ENCODE measurements around the gene SSBP4. TPM values are rescaled to one million over a fixed set of nuclear protein-coding genes. Genes with fewer than 3 reads are reported as not detected.

Gene SSBP4
- 30.2 to 51.6 TPM (median 49.6 TPM) in 5 replicates for total RNA-seq (2022; extraction: Qiagen RNA extraction; ENCODE audit: low read depth)

DNA sequence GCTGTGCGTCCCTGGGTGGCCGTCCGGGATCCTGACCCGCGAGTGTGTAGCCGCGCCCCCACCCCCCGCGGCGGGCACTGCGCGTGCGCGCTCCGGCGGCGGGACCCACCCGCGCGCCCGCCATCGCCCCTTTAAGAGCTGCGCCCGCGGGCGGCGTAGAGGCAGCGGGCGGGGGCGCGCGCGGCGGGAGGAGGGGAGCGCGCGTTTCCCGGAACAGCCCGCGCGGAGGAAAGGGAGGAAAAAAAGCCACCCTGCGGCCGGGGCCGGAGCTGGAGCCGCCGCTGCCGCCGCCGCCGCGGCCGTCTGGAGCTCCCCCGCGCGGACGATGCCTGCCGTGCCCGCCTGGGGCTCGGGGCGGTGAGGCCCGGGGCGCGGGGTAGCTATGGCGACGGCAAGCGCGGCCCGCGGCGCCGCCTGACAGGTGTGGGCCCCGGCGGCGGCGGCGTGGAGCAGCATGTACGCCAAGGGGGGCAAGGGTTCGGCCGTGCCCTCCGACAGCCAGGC, at the start of gene SSBP4:
Gene SSBP4 (plus strand): TSS at position 204 of the 504 bp plus-strand sequence. CDS start 251 bp downstream, at position 455.

DNA sequence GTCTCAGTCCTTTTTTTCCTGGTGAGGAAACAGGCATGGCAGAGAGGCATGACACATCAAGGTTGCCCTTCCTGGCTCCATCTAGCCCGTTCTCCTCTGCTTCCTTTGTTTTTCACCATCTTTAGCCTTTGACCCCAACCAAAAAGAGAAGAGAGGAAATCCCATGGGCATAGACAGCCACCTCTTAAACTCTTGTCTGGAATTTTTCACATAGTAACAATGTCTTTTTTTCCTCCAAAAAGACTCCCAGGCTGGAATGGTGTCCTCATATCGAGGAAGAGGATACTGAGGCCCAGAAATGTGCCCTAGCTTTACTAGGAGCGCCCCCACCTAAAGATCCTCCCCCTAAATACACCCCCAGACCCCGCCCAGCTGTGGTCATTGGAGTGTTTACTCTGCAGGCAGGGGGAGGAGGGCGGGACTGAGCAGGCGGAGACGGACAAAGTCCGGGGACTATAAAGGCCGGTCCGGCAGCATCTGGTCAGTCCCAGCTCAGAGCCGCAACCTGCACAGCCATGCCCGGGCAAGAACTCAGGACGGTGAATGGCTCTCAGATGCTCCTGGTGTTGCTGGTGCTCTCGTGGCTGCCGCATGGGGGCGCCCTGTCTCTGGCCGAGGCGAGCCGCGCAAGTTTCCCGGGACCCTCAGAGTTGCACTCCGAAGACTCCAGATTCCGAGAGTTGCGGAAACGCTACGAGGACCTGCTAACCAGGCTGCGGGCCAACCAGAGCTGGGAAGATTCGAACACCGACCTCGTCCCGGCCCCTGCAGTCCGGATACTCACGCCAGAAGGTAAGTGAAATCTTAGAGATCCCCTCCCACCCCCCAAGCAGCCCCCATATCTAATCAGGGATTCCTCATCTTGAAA, 33.3 kb upstream of the SSBP4 start, which contains the start of gene GDF15:
Gene GDF15 (plus strand): TSS at position 484 of the 868 bp plus-strand sequence. CDS start 32 bp downstream, at position 516.

GRCh38 chr19:18397242-18398202, 21.7 kb upstream of the SSBP4 start, which contains the start of gene LRRC25:
LRRC25 (minus strand) TSS chr19:18397622; CDS start chr19:18396963, 659 bp downstream.

DNA sequence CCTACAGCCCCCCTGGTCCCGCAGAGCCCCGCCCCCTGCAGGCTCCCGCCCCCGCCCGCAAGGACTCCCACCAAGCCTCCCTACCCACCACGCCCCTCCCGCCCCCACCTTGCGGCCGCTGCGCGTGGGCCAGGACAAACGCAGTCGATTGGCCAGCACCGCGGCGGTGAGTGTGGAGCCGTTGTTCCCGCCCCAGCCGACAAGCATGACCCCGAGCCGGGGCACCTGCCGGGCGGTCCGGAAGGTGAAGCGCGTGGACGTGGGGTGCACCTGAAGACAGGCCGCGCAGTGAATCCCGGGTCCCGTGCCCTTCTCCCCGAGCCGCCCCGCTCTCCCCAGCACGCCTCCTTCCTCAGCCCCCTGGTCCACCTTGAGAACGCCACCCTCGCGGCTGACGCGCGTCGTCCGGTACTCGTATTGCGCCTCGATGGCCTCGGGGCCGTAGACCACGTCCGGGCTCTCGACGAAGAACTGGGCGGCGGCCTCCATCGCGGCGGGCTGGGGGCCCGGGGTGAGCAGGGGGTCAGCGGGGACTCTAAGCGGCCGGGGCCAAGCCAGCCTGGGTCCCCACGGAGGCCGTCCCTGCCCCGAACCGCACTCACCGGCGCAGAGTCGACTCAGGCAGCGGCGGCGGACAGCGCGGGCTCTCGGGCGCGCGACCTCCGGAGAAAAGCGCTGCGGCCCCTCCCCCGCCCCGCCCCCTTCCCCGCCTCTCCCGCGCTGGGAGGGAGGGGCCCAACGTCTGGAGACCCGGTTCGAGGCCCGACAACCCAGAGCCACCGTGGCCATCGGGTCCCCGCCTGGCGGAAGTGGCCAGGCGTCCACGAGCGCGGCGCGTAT, 18.5 kb downstream of the SSBP4 start, which contains the start of gene ISYNA1:
Gene ISYNA1 (minus strand): TSS at position 643 of the 840 bp plus-strand sequence. CDS start 154 bp downstream, at position 489.

Other genes with a start within 250 kb of the SSBP4 start
- gene IFI30, start 245.6 kb upstream of the SSBP4 start, total RNA-seq (2022; extraction: Qiagen RNA extraction; ENCODE audit: low read depth) = 7.9 to 26.4 TPM (median 16.4 TPM) in 5 replicates
- gene MPV17L2, start 226.2 kb upstream of the SSBP4 start, total RNA-seq (2022; extraction: Qiagen RNA extraction; ENCODE audit: low read depth) = 6.7 to 12.9 TPM (median 12.3 TPM) in 5 replicates
- 0.50 to 1.3 TPM (median 0.95 TPM) in 5 replicates for gene RAB3A, start 215.4 kb upstream of the SSBP4 start, total RNA-seq (2022; extraction: Qiagen RNA extraction; ENCODE audit: low read depth)
- gene PDE4C, start 193.0 kb upstream of the SSBP4 start, total RNA-seq (2022; extraction: Qiagen RNA extraction; ENCODE audit: low read depth) = 0.12 to 0.99 TPM (median 0.14 TPM) in 3 of 5 replicates, not detected in the others
- gene IQCN, start 144.9 kb upstream of the SSBP4 start, total RNA-seq (2022; extraction: Qiagen RNA extraction; ENCODE audit: low read depth) = 0.61 to 0.98 TPM (median 0.72 TPM) in 5 replicates
- gene JUND, start 137.8 kb upstream of the SSBP4 start, total RNA-seq (2022; extraction: Qiagen RNA extraction; ENCODE audit: low read depth) = 22.6 to 65.5 TPM (median 54.9 TPM) in 5 replicates
- gene LSM4, start 96.3 kb upstream of the SSBP4 start, total RNA-seq (2022; extraction: Qiagen RNA extraction; ENCODE audit: low read depth) = 200 to 249 TPM (median 235 TPM) in 5 replicates
- gene PGPEP1, start 78.8 kb upstream of the SSBP4 start, total RNA-seq (2022; extraction: Qiagen RNA extraction; ENCODE audit: low read depth) = 1.6 to 3.2 TPM (median 2.6 TPM) in 5 replicates
- gene GDF15, start 33.2 kb upstream of the SSBP4 start, total RNA-seq (2022; extraction: Qiagen RNA extraction; ENCODE audit: low read depth) = 15.2 to 41.1 TPM (median 30.8 TPM) in 5 replicates
- not detected in 5 replicates for gene LRRC25, start 21.8 kb upstream of the SSBP4 start, total RNA-seq (2022; extraction: Qiagen RNA extraction; ENCODE audit: low read depth)
- gene ISYNA1, start 18.7 kb downstream of the SSBP4 start, total RNA-seq (2022; extraction: Qiagen RNA extraction; ENCODE audit: low read depth) = 28.6 to 46.9 TPM (median 39.3 TPM) in 5 replicates
- gene ELL, start 102.7 kb downstream of the SSBP4 start, total RNA-seq (2022; extraction: Qiagen RNA extraction; ENCODE audit: low read depth) = 3.7 to 6.5 TPM (median 5.4 TPM) in 5 replicates
- 85.4 to 164 TPM (median 152 TPM) in 5 replicates for gene FKBP8, start 124.2 kb downstream of the SSBP4 start, total RNA-seq (2022; extraction: Qiagen RNA extraction; ENCODE audit: low read depth)
- 74.1 to 108 TPM (median 102 TPM) in 5 replicates for gene KXD1, start 138.5 kb downstream of the SSBP4 start, total RNA-seq (2022; extraction: Qiagen RNA extraction; ENCODE audit: low read depth)
- gene UBA52, start 152.5 kb downstream of the SSBP4 start, total RNA-seq (2022; extraction: Qiagen RNA extraction; ENCODE audit: low read depth) = 1,053 to 1,266 TPM (median 1,114 TPM) in 5 replicates
- gene REX1BD, start 169.4 kb downstream of the SSBP4 start, total RNA-seq (2022; extraction: Qiagen RNA extraction; ENCODE audit: low read depth) = 31.0 to 64.3 TPM (median 56.1 TPM) in 5 replicates
- 2.6 to 5.8 TPM (median 3.3 TPM) in 5 replicates for gene CRLF1, start 187.4 kb downstream of the SSBP4 start, total RNA-seq (2022; extraction: Qiagen RNA extraction; ENCODE audit: low read depth)
- 5.8 to 6.2 TPM (median 6.0 TPM) in 5 replicates for gene TMEM59L, start 193.5 kb downstream of the SSBP4 start, total RNA-seq (2022; extraction: Qiagen RNA extraction; ENCODE audit: low read depth)
- gene KLHL26, start 217.6 kb downstream of the SSBP4 start, total RNA-seq (2022; extraction: Qiagen RNA extraction; ENCODE audit: low read depth) = 1.7 to 5.3 TPM (median 3.4 TPM) in 5 replicates

Data from A549 treated with ZK216348 at 1 μM for 4 hours (cell line).